HG02884 (cell line): ENCODE data around the gene PCSK7.

Experiments used
- ATAC-seq: cut with Tn5 transposase; IDR thresholded peaks from one replicate; pipeline ENCODE4 v1.9.1; 2021; ENCODE audit warnings: mild to moderate bottlenecking, moderate library complexity; ENCODE audit not compliant: unreplicated experiment

PCSK7 gene

DNA sequence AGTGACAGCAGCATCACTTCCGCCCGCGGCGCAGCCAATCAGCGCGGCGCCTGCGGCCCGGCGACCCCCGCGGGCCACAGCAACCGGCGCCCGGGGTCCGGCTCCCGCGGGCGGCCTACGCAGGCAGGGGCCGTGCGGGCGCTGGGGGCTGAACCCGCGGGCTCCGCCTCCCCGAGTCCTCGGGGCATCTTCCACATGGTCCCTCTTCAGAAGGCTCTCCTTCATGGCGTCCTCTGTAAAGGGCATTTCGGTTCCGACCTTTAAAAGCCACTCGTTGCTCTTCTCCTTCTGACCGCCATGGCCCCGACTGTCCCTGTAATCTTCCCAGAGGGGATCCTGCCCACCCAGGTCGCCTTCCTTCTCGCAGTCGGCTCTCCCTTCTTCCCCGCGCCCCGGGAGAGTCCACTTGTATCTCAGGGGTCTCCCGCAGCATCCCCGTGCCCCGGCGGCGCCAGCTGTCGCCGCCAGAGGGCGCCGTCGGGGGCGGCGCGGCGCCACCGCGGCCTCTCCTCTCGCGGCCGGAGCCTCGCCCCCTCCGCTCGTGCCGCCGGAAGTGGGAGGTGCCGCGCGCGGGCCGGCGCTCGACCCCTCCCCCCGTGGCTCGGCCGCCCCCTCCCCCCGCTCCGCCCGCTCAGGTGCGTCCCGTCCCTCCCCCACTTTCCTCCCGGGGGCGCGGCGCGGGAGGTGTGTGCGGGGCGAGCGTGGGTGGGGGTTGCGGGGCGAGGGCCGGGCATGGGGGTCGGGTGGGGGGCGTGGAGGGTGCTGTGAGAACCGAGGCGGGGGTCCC, 412 bp upstream of the PCSK7 start, which contains the start of gene RNF214:
Gene RNF214 (plus strand): TSS at position 580 of the 787 bp plus-strand sequence. CDS start 1,602 bp downstream, outside the sequence.
- peak; percentile 56 for ATAC-seq

DNA sequence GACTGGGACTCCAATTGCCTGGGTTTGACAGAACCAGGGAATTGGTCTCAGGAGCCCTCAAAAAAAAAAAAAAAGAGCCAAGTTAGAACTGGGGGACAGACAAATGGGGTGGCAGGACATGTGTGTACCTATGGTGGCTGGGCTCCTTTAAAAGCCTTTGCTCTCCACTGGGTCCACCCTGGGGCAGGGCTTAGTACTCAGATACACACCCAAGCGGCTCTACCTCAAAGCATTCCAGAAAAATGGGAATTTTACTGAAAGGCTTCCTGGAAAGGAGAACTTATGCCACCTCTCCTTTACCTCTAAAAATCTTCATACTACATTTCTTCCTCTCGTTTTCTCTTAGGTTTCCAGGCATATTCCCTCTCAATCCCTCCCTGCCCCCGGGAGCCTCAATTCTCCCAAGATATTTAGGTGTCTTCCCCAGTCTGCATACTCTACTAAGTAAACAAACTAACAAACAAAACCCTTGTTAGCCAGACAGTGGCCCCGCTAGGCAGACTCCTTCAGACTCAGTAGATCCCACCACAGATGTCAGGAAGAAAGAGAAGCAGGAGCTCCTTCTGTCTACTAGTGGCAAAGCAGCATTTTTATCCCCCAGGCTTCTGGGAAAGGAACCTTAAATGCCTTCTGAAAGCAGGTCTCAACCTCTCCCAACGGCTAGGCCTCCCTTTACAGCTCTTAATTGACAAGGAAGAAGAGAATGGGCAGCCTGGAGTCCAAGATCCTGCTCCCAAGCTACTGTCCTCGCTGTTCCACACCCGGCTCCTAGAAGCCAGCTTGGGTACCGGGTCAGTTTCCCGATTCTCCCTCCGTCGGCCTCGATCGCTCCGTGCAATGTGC, 653 bp downstream of the PCSK7 start:
- ATAC-seq, result no peak

DNA sequence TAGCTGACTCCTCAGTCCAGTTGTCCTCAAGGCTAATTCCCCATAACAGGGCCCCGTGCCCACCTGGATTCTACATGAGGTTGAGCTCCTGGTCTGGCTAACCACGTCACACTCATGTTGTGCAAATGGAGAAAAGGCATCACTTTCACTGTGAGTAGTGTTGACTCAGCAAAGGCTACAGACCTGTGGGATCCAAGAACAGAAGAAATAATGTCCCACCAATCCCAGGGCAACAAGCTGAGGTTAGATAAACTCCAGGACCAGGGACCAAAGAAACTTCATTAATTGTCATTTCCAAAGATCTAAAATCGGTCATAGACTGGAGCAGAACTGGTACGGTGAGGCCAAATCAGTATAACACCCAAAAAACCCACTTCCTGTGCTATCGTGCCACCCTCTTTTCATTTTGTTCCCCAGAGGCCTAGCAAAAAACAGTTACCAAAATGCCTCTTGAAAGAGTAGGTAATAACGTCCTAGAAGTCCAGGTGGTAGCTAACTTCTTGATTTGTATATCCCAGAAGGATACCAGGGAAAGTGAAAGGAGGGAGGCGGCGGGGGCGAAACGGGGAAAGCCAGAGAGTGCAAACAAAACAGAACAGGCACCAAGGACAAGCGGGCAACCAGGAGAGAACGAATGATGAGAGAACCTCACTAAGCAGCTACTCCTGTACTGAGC, 1.4 kb downstream of the PCSK7 start:
- no peak for ATAC-seq

DNA sequence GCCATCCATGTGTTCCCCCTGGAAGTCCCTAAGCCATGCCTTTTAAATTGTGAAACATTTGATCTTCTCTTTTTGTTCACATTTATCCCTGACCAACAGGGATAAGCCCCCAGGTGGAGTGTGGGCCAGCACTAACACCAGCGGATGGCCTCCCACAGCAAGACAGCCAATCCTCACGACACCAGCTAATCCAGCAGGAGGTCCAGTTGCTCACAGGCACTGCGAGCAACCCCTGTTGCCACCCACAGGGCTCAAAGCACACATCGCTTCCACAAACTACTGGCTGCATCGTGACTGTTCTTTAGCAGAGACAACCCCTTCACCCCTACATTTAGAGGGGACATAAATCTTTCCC, 2.0 kb downstream of the PCSK7 start:
- ATAC-seq, result no peak

DNA sequence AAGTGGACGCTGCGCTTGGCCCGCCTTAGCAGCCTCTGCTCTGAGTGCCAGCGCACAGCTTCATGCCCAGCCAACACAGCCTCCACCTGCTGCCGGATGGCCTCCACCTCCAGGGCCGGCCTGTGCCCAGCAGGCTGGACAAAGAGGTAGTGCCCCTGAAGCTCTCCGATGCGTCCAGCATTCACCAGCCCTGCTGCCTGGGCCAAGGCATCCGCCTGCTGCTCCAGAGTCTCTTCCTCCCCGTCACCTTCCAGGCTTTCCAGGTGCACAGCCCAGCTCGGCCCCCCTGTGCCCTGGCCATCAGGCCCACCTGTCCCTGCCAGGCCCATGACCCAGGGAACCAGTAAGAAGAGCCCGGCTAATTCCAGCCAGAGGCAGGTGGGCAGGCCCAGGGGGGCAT, 2.5 kb downstream of the PCSK7 start:
- no peak for ATAC-seq

DNA sequence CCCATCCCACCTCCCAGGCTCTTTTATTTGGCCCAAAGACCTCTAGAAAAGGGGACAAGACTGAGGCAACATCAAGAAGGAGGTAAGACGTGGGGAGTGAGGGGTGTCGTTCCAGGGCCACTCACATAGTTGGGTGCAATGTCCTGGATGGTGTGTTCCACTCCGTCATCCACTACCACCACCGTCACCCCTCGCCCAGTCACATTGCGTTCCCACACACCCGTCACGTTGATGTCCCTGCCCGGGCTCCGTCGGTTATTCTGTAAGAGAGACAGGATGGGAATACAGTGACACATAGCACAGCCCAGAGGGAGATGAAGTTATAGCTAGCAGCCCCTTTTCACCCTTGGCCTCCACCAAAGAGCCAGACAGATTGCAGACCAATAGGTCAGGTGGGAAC, 3.8 kb downstream of the PCSK7 start:
- no peak for ATAC-seq

DNA sequence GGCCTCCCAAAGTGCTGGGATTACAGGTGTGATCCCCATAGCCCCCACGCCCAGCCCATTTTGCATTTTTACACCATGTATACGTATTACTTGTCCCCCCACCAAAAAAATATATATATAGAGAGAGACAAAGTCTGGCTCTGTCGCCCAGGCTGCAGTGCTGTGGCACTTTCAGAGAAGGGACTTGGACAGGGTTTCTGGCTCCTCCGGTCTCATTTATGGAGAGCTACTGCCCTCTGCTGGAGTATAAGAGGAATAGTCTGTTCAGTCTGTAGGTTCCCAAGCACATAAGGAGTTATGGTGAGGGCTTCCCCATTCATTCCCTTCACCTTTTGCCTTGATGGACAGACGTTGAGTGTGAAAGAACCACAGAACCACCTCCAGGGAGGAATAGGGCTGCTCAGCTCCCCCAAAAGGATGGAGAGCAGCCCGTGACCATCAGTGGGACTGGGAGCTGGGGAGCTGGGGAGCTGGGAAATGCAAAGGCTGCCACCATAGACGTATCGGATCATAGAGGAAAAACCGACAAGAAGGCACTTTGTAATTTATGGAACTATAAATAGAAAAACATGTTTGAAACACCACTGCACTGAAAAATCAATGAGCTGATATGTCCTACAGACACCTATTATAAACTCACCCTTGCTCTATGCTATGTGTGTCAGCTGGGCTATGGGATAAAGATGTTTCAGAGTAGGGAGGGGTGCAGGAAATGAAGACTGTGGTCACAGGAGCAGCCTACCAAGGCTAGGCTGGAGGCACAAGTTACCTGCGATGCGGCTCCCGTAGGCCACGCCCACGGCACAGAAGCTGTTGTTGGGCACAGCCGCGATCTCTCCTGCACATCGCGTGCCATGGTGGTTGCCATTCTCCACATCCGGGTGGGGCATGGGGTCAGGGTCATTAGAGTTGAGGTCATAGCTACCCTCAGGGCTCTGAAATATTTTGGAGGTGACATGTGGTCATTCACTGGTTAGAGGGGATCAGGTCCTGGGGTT, 5.2 kb downstream of the PCSK7 start:
- ATAC-seq, result peak; percentile 46

DNA sequence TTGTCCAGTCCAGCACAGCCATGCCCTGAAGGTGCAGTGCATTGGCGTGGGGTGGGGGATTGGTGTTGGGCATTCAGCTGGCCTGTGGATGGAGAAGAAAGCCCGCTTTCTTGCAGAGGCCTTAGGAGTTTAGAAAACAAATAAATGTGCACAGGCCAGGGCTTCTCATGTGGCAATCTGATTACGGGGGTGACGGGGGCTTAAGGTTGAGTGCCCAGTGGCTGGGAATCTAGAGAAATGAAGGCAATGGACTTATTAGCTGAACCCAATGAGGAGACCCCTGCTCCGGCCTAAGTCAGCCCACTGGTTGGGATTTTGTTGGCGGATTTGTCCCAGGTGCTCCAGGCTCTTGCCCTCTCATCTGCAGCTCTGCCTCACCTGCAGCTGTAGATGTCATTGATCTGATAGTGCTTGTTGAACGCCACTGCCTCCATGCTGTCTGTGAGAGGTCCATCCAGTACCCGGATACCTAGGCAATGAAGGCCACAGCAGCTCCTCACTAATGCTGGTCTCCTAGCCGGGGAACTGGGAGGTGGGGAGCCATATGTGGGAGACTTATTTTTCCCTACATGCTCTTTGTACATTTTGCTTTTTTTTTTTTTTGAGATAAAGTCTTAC, 6.2 kb downstream of the PCSK7 start:
- ATAC-seq, result no peak

DNA sequence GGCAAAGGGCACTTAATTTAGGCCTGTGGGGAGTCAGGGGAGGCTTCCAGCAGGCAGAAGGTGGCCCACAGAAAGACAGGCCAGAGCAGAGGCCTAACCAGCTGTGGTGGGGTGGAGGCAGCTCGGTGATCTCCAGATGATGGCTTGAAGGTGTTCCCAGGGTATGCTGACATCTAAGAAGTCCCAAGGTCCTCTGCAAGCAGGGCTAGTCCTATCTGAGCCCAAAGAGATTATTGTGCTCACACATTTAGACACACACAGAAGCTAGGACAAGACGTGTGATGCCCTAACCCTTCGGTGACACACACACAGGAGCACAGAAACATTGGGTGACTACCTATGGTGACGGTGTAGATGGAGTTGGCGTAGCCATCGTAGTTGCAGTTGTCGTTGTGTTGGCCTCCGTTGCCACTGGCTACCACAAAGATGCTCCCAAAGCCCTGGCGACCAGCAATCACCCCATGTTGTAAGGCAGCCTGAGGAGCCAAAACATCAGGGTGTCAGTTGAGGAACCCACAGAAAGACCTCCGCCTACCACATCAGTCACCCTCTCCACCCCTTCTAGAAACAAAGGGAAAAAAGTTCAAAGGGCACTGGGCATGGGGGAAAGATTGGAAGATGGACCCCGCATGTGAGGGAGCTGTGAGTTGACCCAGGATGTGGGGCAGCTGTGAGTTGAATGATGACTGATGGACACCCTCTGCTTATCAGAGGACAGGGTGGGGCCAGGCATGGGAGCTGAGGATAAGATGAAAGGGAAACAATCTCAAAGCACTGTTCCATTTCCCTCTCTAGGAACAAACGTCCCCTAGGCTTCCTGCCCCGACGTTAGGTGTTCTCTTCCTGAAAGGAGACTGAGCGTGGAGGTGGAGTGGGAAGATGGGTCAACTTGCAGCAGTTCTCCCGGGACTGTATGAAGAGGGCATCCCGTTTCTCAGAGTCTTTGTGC, 7.9 kb downstream of the PCSK7 start:
- no peak for ATAC-seq

DNA sequence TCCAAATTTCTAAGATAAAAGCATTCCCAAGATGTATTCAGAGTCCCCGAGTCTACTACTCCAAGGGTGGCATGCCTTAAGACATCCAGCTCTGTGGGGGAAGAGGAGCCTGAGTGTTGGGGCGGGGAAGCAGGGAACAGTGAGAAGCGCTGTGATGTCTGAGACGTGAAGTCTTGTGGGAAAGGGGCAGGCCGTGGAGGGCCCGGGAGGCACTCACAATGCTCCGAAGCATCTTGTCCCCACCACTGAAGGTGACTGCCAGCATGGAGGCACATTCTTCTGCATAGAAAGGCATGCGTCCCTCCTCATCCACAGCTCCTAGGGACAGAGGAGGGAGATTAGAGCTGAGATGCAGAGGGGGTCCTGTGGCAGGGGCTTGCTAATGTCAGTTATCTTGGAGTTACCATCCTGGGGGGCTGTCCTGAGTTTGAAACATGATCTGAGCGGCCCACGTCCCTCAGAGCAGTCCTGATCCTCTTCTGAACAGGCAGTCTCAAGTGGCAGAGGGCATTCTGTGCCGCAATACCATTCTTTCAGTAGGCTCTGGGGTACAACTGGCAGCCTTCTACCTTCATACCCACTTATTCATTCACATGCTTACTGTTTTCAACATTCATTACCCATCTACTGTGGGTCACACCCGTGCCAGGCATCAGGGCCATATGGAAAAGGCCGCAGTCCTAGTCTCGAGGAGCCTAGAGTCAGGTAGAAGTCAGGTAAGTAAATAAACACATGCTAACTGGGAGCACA, 8.7 kb downstream of the PCSK7 start:
- no peak for ATAC-seq

DNA sequence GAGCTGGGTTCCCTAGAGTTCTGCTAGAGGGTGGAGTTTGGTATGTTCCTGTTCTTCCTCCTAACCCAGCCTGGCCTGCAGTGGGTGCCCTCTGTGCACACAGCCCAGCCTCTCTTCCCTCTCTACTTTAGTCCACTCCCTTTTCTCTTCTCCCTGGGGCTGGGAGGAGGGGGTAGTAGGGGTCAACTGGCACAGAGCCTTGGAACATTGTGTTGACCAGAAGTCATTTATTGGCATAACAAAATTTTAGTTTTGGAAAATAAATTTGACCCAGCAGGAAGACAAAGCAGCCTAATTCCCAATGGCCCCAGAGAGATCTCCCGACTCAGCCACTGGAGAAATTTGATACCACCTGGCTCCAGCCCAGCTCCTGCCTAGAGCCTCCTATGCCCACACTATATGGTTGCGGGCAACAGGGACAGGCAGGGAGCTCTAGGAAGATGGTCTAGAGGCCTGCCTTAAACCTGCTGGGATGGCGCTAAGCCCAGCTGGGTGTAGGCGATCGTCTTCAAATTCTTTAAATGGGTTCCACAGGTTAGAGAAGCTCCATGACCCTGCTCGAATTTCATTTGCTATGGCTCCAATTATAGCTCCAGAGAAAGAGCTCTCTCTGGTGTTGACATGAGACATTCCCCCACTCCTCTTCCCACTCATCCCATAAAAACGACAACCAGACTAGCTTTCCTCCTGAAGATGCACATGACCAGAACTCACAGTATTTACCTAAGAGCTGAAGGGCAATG, 9.9 kb downstream of the PCSK7 start:
- ATAC-seq, result no peak

DNA sequence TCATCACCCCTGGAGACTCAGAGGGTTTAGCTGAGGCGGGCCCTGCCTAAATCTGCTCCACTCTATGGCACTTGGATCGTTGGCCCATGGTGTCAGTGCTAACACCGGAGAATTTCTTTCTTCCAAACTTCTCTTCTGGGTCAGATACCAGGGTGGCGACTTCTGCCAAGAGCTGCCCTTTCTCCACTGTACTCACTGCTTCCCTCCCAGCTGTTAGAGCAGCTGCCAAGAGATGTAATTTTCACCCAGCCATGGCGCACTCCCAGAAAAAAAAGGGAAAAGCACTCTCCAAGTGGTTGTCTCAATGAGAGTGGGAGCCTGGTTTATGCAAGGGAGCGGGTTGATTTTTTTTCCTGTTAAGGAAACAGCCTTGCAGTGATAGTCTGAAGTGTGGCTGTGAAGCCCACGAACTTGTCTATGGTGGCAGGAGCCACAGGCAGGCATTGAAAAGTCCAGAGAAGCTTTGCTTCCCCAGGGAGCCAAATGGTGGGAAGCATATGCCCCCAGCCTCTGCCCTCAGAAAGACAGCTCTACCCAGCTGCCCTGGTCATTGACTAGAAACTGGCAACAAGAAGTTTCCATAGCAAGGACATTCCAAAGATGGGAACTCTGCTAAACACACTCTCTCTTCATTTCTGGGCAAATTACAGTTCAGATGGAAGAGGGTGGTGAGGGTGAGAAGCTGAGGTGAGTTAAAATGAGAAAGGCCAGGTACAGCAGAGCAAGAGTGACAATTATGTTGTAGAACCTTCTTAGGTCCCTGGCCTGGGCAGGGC, 10.7 kb downstream of the PCSK7 start:
- no peak for ATAC-seq

DNA sequence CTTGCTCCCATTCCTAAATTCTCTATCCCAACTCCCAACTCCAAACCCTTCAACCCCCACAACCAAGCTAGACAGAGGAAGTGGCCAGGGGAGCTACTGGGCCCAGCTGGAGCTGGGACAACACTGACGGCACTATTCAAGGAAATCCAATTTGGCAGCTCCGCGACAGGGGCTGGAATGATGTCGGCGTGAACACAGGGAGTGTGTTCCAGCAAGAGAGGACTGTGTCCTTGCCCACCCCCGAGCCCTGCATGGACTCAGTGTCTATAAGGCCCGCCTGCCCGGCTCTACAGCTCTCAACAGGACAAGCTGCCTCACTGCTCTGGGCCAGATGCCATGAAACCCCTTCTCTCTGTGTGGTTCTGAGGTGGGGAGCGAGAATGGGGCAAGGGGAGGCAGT, 11.3 kb downstream of the PCSK7 start:
- ATAC-seq, result no peak

DNA sequence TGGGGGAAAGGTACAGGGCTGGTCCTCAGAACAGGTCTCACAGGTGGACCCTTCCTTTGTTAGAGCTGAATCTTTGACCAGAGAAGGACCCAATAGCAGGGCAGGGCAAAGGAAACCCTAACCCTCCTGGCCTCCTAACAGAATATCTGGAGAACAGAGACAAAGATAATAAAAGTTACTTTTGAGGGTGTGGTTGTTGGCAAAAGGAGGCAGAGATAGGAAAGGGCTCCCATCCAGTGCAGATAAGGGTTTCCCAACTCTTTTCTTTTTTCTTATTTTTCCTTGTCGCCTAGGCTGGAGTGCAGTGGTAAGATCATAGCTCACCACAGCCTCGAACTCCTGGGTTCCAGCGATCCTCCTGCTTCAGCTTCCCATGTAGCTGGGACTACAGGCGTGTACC, 11.9 kb downstream of the PCSK7 start:
- no peak for ATAC-seq

DNA sequence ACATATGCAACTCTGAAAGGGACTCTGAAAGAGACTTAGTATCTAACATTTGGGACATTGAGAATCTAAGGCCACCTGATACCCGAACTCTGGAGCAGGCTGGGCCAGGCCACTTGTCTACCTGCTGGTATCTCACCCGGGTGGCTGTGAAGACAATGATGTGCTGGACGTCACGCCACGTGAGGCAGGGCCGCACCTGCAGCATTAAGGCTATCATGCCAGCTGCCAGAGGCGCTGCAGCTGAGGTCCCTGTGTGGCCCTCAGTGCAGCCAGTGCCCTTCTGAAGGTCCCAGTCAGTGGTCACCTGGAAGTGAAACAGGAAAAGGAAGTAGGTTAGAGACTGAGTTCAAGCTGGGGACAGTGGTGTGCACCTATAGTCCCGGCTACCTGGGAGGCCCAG, 12.4 kb downstream of the PCSK7 start:
- no peak for ATAC-seq

DNA sequence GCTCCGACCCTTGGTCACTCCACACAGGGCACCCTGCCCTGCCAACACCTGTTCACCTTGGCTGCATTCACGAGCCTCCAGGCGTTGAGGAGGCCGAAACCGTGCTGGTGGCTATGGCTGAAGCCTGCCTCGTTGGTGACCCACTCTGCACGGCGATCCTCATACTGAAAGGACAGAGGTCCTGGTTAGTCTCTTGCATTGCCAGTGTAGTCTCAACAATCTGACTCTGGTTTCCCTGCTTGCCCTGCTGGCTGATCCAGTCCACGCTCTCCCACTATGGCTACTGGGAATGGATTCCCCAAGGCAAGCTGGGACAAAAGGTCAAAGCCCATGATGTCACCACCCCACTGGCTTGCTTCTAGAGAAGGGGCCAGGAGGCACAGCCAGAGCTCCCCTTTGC, 12.9 kb downstream of the PCSK7 start:
- ATAC-seq, result no peak
